Endothelial cell of umbilical vein (primary cell): ENCODE results near the gene RASAL2. TPM values are rescaled to one million over a fixed set of nuclear protein-coding genes. Genes with fewer than 3 reads are reported as not detected.

Experiments
- BruUV-seq: library from RNA; stranded (reverse); fragments of 400-500 nt; replicated peaks from 2 replicates; lab custom pipeline; 2021; lab: Mats Ljungman, UMichigan
- CTCF ChIA-PET: fragments of 300-600, 350-600 bp; sonication (Branson Sonifier 250); formaldehyde crosslinking; loops from one replicate; lab custom pipeline; 2021; ENCODE audit warnings: antibody characterized with exemption, inconsistent platforms; lab: Charles Lee
- POLR2A ChIA-PET: fragments of 300-600, 350-600 bp; sonication (Branson Sonifier 250); formaldehyde crosslinking; loops from one replicate; lab custom pipeline; 2021; ENCODE audit warnings: antibody characterized with exemption, inconsistent platforms; lab: Charles Lee
- DNase-seq: peaks from one replicate; pipeline ENCODE4 v3.0.0-alpha.2; 2011; ENCODE audit warnings: low read depth, low spot score
- FAIRE-seq: peaks from 2 replicates; lab custom pipeline; 2011; peaks lifted over from hg19 to GRCh38; lab: Jason Lieb, UNC
- H2AFZ ChIP-seq: 2 replicates; pipeline ENCODE4 v1.6.0; 2012; ENCODE audit warnings: low read depth, low read length, control low read depth, inconsistent platforms
- H3K27ac ChIP-seq: 2 replicates; pipeline ENCODE4 v1.5.1; 2011; ENCODE audit warnings: low read depth, mild to moderate bottlenecking, control low read depth, low read length, moderate library complexity; ENCODE audit not compliant: insufficient read depth
- H3K27me3 ChIP-seq, 2 experiments: 2 replicates each; pipeline versions ENCODE4 v1.6.0 to v1.6.1; 2011; ENCODE audit warnings: low read length in 2 of 2, mixed read lengths in 1 of 2; ENCODE audit not compliant: control insufficient read depth in 2 of 2, insufficient read depth in 2 of 2
- H3K36me3 ChIP-seq, 2 experiments: 2 replicates in 1 of 2; 3 replicates in 1 of 2; pipeline ENCODE4 v1.5.1; 2011; ENCODE audit warnings: low read length in 2 of 2, mild to moderate bottlenecking in 1 of 2, moderate library complexity in 1 of 2; ENCODE audit not compliant: control insufficient read depth in 2 of 2, insufficient read depth in 2 of 2; ENCODE audit errors: extremely low read depth in 1 of 2
- H3K4me1 ChIP-seq: 3 replicates; pipeline ENCODE4 v1.5.1; 2011; ENCODE audit warnings: mild to moderate bottlenecking, low read length; ENCODE audit not compliant: control insufficient read depth, insufficient read depth; ENCODE audit errors: extremely low read depth
- H3K4me2 ChIP-seq: 2 replicates; pipeline ENCODE4 v1.6.1; 2011; ENCODE audit warnings: low read length, control low read depth, mixed read lengths; ENCODE audit not compliant: insufficient read depth
- H3K4me3 ChIP-seq, 3 experiments: fragments of 200-600 bp in 1 of 3; sonication (generic), shearing (Covaris generic) in 1 of 3; replicated peaks in 1 of 3; 2 replicates each; pipeline ENCODE4 v1.5.1; 2011 to 2016; ENCODE audit warnings: control low read depth in 3 of 3, low read length in 3 of 3, mild to moderate bottlenecking in 2 of 3, inconsistent platforms in 1 of 3, low read depth in 1 of 3, moderate library complexity in 1 of 3; ENCODE audit not compliant: insufficient read depth in 1 of 3
- H3K79me2 ChIP-seq: 2 replicates; pipeline ENCODE4 v1.6.0; 2012; ENCODE audit warnings: low read length, inconsistent platforms; ENCODE audit not compliant: control insufficient read depth, insufficient read depth
- H3K9ac ChIP-seq: replicated peaks from 2 replicates; pipeline ENCODE3; 2011; ENCODE audit warnings: low read length, control low read depth; ENCODE audit not compliant: insufficient read depth; ENCODE audit errors: extremely low read depth
- H3K9me1 ChIP-seq: replicated peaks from 3 replicates; pipeline ENCODE4 v1.6.0; 2011; ENCODE audit warnings: mild to moderate bottlenecking, low read length; ENCODE audit not compliant: control insufficient read depth, insufficient read depth; ENCODE audit errors: extremely low read depth
- H3K9me3 ChIP-seq: replicated peaks from 2 replicates; pipeline ENCODE4 v1.5.1; 2012; ENCODE audit warnings: low read length, inconsistent platforms; ENCODE audit not compliant: control insufficient read depth, insufficient read depth
- H4K20me1 ChIP-seq: replicated peaks from 2 replicates; pipeline ENCODE3; 2011; ENCODE audit warnings: mild to moderate bottlenecking, low read length; ENCODE audit not compliant: control insufficient read depth, insufficient read depth; ENCODE audit errors: extremely low read depth
- CTCF ChIP-seq, 2 donors: IDR thresholded peaks; 1 replicate in 1 of 2; 2 replicates in 1 of 2; pipeline ENCODE4 v1.5.1; 2011; ENCODE audit warnings: low read length in 2 of 2, mild to moderate bottlenecking in 2 of 2, moderate library complexity in 2 of 2, control low read depth in 1 of 2, inconsistent platforms in 1 of 2, low read depth in 1 of 2; ENCODE audit not compliant: insufficient read depth in 1 of 2; ENCODE audit errors: extremely low read depth in 1 of 2
- EZH2 ChIP-seq: IDR thresholded peaks from 2 replicates; pipeline ENCODE4 v1.6.1; 2012; ENCODE audit warnings: borderline replicate concordance, low read depth, mild to moderate bottlenecking, moderate library complexity, low read length, inconsistent platforms; ENCODE audit not compliant: severe bottlenecking
- FOS ChIP-seq: IDR thresholded peaks from 2 replicates; pipeline ENCODE4 v1.6.1; 2011; ENCODE audit warnings: mild to moderate bottlenecking, low read length, moderate library complexity, borderline replicate concordance; ENCODE audit not compliant: insufficient read depth
- GATA2 ChIP-seq: IDR thresholded peaks from 2 replicates; pipeline ENCODE4 v1.7.0; 2011; ENCODE audit warnings: low read depth, mild to moderate bottlenecking, moderate library complexity, mixed read lengths, low read length; ENCODE audit not compliant: insufficient read length, insufficient read depth
- JUN ChIP-seq: IDR thresholded peaks from 2 replicates; pipeline ENCODE4 v1.6.1; 2011; ENCODE audit warnings: borderline replicate concordance, low read depth; ENCODE audit not compliant: insufficient read length, insufficient read depth
- MAX ChIP-seq: IDR thresholded peaks from 2 replicates; pipeline ENCODE4 v1.6.1; 2011; ENCODE audit not compliant: insufficient read depth, insufficient read length
- MYC ChIP-seq: IDR thresholded peaks from one replicate; pipeline ENCODE4 v1.6.1; 2011; ENCODE audit warnings: mild to moderate bottlenecking, low read depth, low read length
- POLR2A ChIP-seq: IDR thresholded peaks from 2 replicates; pipeline ENCODE4 v1.6.1; 2012; ENCODE audit warnings: low read depth, mild to moderate bottlenecking, control low read depth, low read length
- POLR2AphosphoS5 ChIP-seq: IDR thresholded peaks from 2 replicates; pipeline ENCODE4 v1.6.1; 2012; ENCODE audit warnings: low read depth, mild to moderate bottlenecking, control low read depth, low read length, moderate library complexity; ENCODE audit not compliant: insufficient read depth
- dilution Hi-C: fragments of 300-500 bp; cut with MboI; formaldehyde crosslinking; loops from one replicate; pipeline ENCODE4 v1.15.0; 2019; ENCODE audit warnings: low sequenced_read_pairs; ENCODE audit not compliant: extremely low pct_ligation_motif_present
- intact Hi-C: fragments of 100-400 bp; cut with micrococcal nuclease; formaldehyde crosslinking; loops from one replicate; pipeline ENCODE4 v1.10.0; 2022
- polyA plus RNA-seq, 4 experiments: library from polyadenylated mRNA; depleted of rRNA in 3 of 4; stranded (reverse) in 3 of 4; unstranded in 1 of 4; fragments of >200 nt; gene quantifications; 2 replicates each; pipeline versions ENCODE4 v1.2.1 to v1.2.3, GENCODE V29; 2011 to 2012; ENCODE audit warnings: missing spikeins in 1 of 4
- total RNA-seq: library from RNA; stranded (reverse); gene quantifications from 2 replicates; pipeline ENCODE4 v1.2.3, GENCODE V29; 2021

RASAL2 gene
- total and polyA plus RNA-seq, 2 donors (not counting 3 experiments of a cell fraction or from before 2014, with no cell fraction given) = 12.5 to 15.5 TPM

GRCh38 chr1:178107823-178108222, 13.9 kb downstream of the RASAL2 start:
- POLR2A ChIA-PET = no interaction called here
- H3K27ac ChIP-seq = no peak overlapping the region
- H3K9ac ChIP-seq = no peak overlapping the region
- H3K4me1 ChIP-seq = no peaks in the 10 kb centered on the region
- no peaks in the 10 kb centered on the region for H4K20me1 ChIP-seq
- H3K36me3 ChIP-seq = no peaks in the 10 kb centered on the region
- H3K4me2 ChIP-seq = no peak overlapping the region
- no peaks in the 10 kb centered on the region for H3K9me3 ChIP-seq
- no peak for DNase-seq
- FAIRE-seq = no peak
- TF ChIP-seq FOS = no peak
- no peak for TF ChIP-seq MAX
- dilution Hi-C loops = no loop called here
- intact Hi-C loops = no loop called here
- no peaks in the 10 kb centered on the region for H3K9me1 ChIP-seq
- BruUV-seq = no TSS peak
- H2AFZ ChIP-seq = no peak overlapping the region
- H3K79me2 ChIP-seq = peaks cover 12% of the 10 kb centered on the region
- no peaks in the 10 kb centered on the region for H3K27me3 ChIP-seq
- no peak overlapping the region for H3K4me3 ChIP-seq
- CTCF ChIA-PET = no interaction called here

GRCh38 chr1:178109348-178110143, 15.6 kb downstream of the RASAL2 start:
- no peaks in the 10 kb centered on the region for H3K36me3 ChIP-seq
- no TSS peak for BruUV-seq
- H3K27ac ChIP-seq = no peak overlapping the region
- no peak overlapping the region for H3K4me2 ChIP-seq
- H3K9me1 ChIP-seq = no peaks in the 10 kb centered on the region
- H3K4me3 ChIP-seq = no peak overlapping the region
- H4K20me1 ChIP-seq = no peaks in the 10 kb centered on the region
- H3K27me3 ChIP-seq = no peaks in the 10 kb centered on the region
- H3K79me2 ChIP-seq = peaks cover 14% of the 10 kb centered on the region
- FAIRE-seq = no peak
- dilution Hi-C loops = no loop called here
- DNase-seq = no peak
- TF ChIP-seq POLR2A (no peak), FOS (no peak), POLR2AphosphoS5 (no peak), EZH2 (no peak), CTCF (IDR thresholded peaks at IDR 0.05; ENCODE audit: extremely low read depth in 1 of 2, insufficient read depth in 1 of 2, low read depth in 1 of 2, low read length in 2 of 2) (no peak), MAX (no peak), GATA2 (no peak), JUN (no peak), MYC (no peak)
- ChIA-PET CTCF (interaction anchor here (0.5 to 2.0 kb wide), 4 partner anchors 13 to 245 kb away, joined by 3 to 8 read pairs (median 3); no protein-coding TSS in a partner anchor), POLR2A (no interaction called here)
- no peaks in the 10 kb centered on the region for H3K9me3 ChIP-seq
- H2AFZ ChIP-seq = no peak overlapping the region
- no peaks in the 10 kb centered on the region for H3K4me1 ChIP-seq
- intact Hi-C loops = no loop called here
- no peak overlapping the region for H3K9ac ChIP-seq
